Occipital lobe (tissue), 2 donors: ENCODE data around the gene DIO1. TPM values are rescaled to one million over a fixed set of nuclear protein-coding genes. Genes with fewer than 3 reads are reported as not detected.

ENCODE experiments used
- DNase-seq: peaks from one replicate; lab custom pipeline; 2025; lab: John Stamatoyannopoulos, UW
- total RNA-seq: library from RNA; depleted of rRNA; stranded (reverse); fragments of >200 nt; gene quantifications from one replicate; pipeline ENCODE4 v1.2.3, GENCODE V29; 2014

DIO1 gene
- total RNA-seq, 1 donor from 2014 or later = not detected

GRCh38 chr1:53942127-53942957, 48.4 kb downstream of the DIO1 start:
- DNase-seq = no peak

DNA sequence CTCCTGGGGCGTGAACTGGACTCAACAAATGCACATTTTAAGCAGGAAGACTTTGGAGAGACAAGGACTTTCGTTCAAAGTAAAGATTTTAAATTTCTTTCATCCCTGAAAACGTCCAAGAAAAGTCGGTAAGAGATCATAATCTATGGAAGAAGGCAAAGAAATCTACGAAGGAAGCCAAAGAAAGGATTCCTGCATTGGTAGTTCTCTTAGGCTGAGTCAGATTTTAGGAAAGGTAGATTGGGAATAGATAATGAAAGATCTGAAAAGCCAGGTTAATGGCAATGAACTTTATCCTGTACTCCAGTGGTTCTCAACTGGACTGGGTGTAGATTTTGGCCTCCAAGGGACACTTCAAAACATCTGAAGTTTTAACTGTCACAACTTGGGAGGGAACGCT, 49.1 kb downstream of the DIO1 start:
- DNase-seq = no peak

DNA sequence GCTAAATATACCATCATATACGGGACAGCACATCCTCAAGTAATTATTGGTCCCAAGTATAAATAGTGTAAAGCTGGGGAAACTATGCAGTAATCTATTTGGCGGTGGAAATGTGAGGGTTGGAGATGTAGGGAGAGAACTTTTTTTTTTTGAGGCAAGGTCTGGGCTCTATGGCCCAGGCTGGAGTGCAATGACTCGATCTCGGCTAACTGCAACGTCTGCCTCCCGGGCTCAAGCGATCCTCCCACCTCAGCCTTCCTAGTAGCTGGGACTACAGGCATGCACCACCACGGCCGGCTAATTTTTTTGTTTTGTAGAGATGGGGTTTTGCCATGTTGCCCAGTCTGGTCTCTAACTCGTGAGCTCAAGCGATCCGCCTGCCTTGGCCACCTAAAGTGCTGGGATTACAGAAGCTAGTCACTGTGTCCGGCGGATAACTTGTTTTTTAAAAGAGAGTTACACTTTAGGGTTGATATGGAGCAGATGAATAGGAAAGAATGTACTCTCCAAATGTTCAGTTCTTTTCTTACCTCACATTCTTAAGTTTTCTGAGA, 49.6 kb downstream of the DIO1 start:
- no peak for DNase-seq

DNA sequence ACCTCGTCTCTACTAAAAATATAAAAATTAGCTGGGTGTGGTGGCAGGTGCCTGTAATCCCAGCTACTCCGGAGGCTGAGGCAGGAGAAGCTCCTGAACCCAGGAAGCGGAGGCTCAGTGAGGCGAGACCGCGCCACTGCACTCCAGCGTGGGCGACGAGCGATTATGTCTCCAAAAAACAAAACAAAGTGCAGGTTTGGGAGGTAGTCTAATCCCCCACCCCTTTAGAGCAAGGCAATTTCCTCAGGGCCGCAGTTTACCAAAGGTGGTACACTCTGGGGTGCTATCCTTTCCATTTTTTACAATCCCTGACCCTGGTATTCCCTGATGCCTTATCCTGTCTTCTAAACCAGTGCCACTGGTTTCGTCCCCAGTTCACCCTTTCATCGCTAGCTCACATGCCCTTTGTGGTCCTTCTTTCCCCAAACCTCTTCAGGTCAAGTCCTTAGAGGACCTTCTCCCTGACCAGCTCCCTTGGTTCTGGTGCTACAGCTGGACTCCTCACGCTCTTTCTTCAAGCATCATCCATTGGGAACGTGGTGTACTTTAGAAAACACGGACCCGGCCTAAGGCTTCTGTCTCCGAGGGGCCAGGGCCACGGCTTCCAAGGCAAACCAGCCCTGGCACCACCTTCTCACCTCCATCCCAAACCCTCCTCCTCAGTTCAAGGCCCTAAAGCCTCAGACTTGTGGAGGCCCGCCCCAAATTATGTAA, 50.6 kb downstream of the DIO1 start:
- no peak for DNase-seq

GRCh38 chr1:53945183-53945432, 51.1 kb downstream of the DIO1 start:
- DNase-seq = no peak

DNA sequence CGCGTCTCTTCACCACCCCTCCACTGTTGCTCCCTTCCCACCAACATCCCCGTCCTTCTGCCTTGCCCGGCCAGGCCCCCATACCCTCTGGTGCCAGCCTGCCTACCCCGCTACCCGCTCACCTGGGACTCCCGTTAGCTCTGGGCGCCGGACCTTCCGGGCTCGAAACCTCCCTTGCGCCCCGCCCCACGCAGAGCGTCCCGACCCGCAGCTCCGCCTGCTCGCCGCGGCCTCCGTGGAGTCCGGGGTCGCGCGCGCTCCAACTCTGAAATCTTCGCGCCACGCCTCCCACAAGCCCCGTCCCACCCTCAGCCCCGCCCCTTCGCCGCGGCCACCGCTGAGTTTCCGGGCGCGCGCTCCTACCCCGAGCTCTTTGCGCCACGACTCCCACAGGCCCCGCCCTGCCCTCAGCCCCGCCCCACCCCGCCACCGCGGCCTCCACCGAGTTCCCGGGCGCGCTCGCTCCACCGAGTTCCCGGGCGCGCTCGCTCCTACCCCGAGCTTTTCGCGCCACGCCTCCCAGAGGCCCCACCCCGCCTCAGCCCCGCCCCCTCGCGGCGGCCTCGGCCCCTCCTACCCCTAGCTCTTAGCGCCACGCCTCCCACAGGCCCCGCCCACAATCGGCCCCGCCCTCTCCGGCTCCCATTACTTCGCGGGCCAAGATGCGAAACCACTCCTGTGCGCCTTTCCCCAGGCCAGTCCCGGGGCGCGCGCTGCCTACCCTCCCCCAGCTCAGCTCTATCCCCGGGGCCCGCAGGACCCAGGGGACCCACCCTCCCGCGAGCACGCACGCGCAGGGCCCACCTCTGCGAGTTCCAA, 51.7 kb downstream of the DIO1 start, which contains the start of gene IFT25:
TSS of gene IFT25 (minus strand) at position 267 of the 819 bp plus-strand sequence. CDS start 5,617 bp downstream, outside the sequence.
- DNase-seq = peak; percentile 96

- DNase-seq = no peak
Observed at GRCh38 chr1:53946252-53947171, 52.5 kb downstream of the DIO1 start, which contains the start of gene LRRC42. Gene LRRC42, plus strand, starts transcription at chr1:53946350. Its CDS starts 5,650 bp downstream, at chr1:53952000.

DNA sequence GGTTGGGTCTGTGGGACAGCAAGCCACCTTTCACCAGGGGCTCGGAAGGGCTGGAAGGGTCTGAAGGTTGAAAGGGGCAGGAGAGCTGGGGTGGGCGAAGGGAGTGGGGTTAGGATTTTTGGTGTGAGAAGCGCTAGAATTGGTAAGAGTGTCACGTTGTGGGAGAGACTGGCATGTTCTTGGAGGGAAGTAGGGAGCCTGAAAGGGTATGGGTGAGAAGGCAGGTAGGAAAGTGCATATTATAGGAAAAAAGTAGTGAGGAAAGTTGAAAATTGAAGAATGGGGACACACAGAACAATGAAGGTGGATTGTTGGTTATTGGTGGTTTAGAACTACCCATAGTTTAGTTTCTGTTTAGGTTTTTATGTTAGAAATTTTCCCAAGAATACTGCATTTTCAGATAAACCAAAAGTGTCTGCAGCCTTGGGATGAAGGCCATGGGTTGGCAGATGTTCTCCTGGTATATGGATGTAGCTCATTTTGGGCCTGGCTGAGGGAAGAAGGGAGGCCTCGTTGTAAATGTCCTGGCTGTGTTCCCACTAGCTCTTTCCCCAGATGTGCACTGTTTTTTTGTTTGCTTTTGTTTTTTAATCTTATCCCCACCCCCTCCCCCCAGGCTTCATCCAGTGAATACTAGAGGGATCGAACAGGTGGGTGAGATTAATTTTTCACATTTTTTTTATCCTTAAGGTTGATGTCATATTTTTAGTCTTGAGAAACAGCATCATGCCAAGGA, 53.4 kb downstream of the DIO1 start:
- no peak for DNase-seq

DNA sequence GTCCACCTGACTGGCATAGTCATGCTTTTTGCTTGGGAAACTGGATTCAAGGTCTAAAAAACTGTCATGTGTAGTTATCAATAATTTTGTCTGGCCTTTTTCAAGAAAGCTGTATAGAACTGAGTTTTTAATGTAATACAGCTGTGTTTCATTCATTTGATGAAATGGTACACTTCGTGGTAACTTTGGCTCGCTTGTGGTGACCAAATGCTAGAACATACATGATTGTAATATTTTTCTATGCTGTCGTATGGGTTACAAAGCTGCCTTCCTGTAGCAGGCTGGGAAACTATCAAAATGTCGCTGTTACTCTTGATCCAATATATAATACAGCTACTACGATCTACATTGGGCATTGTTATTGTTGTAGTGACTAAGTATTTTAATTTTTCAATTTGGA, 54.3 kb downstream of the DIO1 start:
- no peak for DNase-seq

GRCh38 chr1:53949023-53949990, 55.3 kb downstream of the DIO1 start:
- DNase-seq = no peak

GRCh38 chr1:53951697-53952096, 57.7 kb downstream of the DIO1 start:
- no peak for DNase-seq

DNA sequence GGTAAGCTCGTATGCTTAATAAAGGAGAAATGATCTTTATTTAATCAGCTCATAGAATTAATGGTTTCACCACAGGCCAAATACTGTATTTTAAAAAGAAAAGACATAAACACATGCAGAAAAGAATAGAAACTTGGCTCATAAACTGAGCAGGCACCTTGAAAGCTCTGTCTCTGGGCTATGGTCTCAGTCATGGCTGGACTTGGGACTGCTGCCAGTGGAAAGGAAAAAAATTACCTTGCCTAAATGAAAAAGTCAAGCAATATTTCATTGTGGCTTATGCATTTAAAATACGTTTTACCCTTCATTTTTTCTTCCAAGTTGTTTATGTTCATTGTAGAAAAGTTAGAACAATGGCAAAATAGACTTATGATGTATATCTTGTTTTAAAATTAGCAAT, 60.1 kb downstream of the DIO1 start:
- no peak for DNase-seq

GRCh38 chr1:53956308-53957168, 62.6 kb downstream of the DIO1 start:
- DNase-seq = no peak

- DNase-seq = no peak
Observed at GRCh38 chr1:53957194-53957818, 63.3 kb downstream of the DIO1 start.

- DNase-seq = no peak
Observed at GRCh38 chr1:53959664-53960250, 65.8 kb downstream of the DIO1 start.
